SK-N-SH treated with all-trans-retinoic acid at 6 μM for 48 hours (cell line): ENCODE data around the gene RREB1.

Source experiments
- ATAC-seq: fragments of 200-7000 bp; cut with Tn5 transposase; 3 replicates; pipeline ENCODE4 v1.9.1; 2020; ENCODE audit warnings: mild to moderate bottlenecking, moderate library complexity
- ARNTL ChIP-seq: fragments of 450-650 bp; formaldehyde crosslinking; IDR thresholded peaks from 2 replicates; pipeline ENCODE4 v1.5.0; 2020; ENCODE audit warnings: low read depth, mild to moderate bottlenecking, moderate library complexity, borderline replicate concordance
- BACH2 ChIP-seq: fragments of 250-450 bp; sonication (Bioruptor Pico); IDR thresholded peaks from 2 replicates; pipeline ENCODE4 v1.9.0; 2021; ENCODE audit warnings: mild to moderate bottlenecking, borderline replicate concordance
- CSDC2 ChIP-seq: fragments of 250-450 bp; sonication (Bioruptor Pico); IDR thresholded peaks from 2 replicates; pipeline ENCODE4 v1.5.0; 2020; ENCODE audit warnings: mild to moderate bottlenecking, moderate library complexity
- CSRNP3 ChIP-seq: fragments of 250-450 bp; sonication (Bioruptor Pico); IDR thresholded peaks from 2 replicates; pipeline ENCODE4 v1.5.1; 2021; ENCODE audit warnings: mild to moderate bottlenecking, moderate library complexity
- ESRRG ChIP-seq: fragments of 250-450 bp; sonication (Bioruptor Pico); IDR thresholded peaks from 2 replicates; pipeline ENCODE4 v1.6.1; 2021; ENCODE audit warnings: mild to moderate bottlenecking
- GLIS3 ChIP-seq: fragments of 250-450 bp; sonication (Bioruptor Pico); IDR thresholded peaks from 2 replicates; pipeline ENCODE4 v1.5.0; 2020; ENCODE audit warnings: mild to moderate bottlenecking, moderate library complexity
- ISL1 ChIP-seq: fragments of 250-450 bp; sonication (Bioruptor Pico); IDR thresholded peaks from 2 replicates; pipeline ENCODE4 v2.1.2; 2022; ENCODE audit warnings: mild to moderate bottlenecking, moderate library complexity
- OSR1 ChIP-seq: fragments of 250-450 bp; sonication (Bioruptor Pico); IDR thresholded peaks from 2 replicates; pipeline ENCODE4 v1.8.0; 2022; ENCODE audit warnings: moderate library complexity, mild to moderate bottlenecking, inconsistent platforms
- PATZ1 ChIP-seq: fragments of 250-450 bp; sonication (Bioruptor Pico); IDR thresholded peaks from 2 replicates; pipeline ENCODE4 v1.8.0; 2020; ENCODE audit warnings: mild to moderate bottlenecking, moderate library complexity, borderline replicate concordance
- PPARA ChIP-seq: fragments of 250-450 bp; sonication (Bioruptor Pico); IDR thresholded peaks from 2 replicates; pipeline ENCODE4 v1.5.0; 2020; ENCODE audit warnings: mild to moderate bottlenecking, borderline replicate concordance
- RARB ChIP-seq: fragments of 250-450 bp; sonication (Bioruptor Pico); IDR thresholded peaks from 2 replicates; pipeline ENCODE4 v1.8.0; 2021; ENCODE audit warnings: mild to moderate bottlenecking, moderate library complexity
- SNAI2 ChIP-seq: fragments of 250-450 bp; sonication (Bioruptor Pico); IDR thresholded peaks from 2 replicates; pipeline ENCODE4 v1.5.0; 2020; ENCODE audit warnings: mild to moderate bottlenecking, moderate library complexity
- TCF4 ChIP-seq: fragments of 250-450 bp; sonication (Bioruptor Pico); IDR thresholded peaks from 2 replicates; pipeline ENCODE4 v1.8.0; 2021; ENCODE audit warnings: mild to moderate bottlenecking, moderate library complexity, borderline replicate concordance
- TOX ChIP-seq: fragments of 250-450 bp; sonication (Bioruptor Pico); IDR thresholded peaks from 2 replicates; pipeline ENCODE4 v1.8.0; 2021; ENCODE audit warnings: mild to moderate bottlenecking, moderate library complexity, borderline replicate concordance
- TSHZ2 ChIP-seq: fragments of 250-450 bp; sonication (Bioruptor Pico); IDR thresholded peaks from 2 replicates; pipeline ENCODE4 v1.5.0; 2020; ENCODE audit warnings: mild to moderate bottlenecking, moderate library complexity
- ZFP3 ChIP-seq: fragments of 250-450 bp; sonication (Bioruptor Pico); IDR thresholded peaks from 2 replicates; pipeline ENCODE4 v1.5.0; 2020; ENCODE audit warnings: mild to moderate bottlenecking, moderate library complexity
- ZFP30 ChIP-seq: fragments of 450-650 bp; formaldehyde crosslinking; IDR thresholded peaks from 2 replicates; pipeline ENCODE4 v1.5.0; 2022; ENCODE audit warnings: mild to moderate bottlenecking, moderate library complexity
- ZNF565 ChIP-seq: fragments of 450-650 bp; formaldehyde crosslinking; conservative IDR thresholded peaks from 2 replicates; pipeline ENCODE4 v1.5.0; 2020; ENCODE audit warnings: low read depth, mild to moderate bottlenecking, moderate library complexity
- ZNF70 ChIP-seq: fragments of 450-650 bp; formaldehyde crosslinking; IDR thresholded peaks from 2 replicates; pipeline ENCODE4 v1.5.0; 2020; ENCODE audit warnings: mild to moderate bottlenecking, moderate library complexity
- ZNF8 ChIP-seq: fragments of 450-650 bp; formaldehyde crosslinking; IDR thresholded peaks from 2 replicates; pipeline ENCODE4 v1.5.0; 2020; ENCODE audit warnings: mild to moderate bottlenecking, moderate library complexity

RREB1 gene

GRCh38 chr6:7202950-7203349 lies 95.2 kb downstream of the RREB1 start:
- no peak for ATAC-seq
- TF ChIP-seq TCF4 (CRISPR knock-in tag) = no peak
- TF ChIP-seq SNAI2 (CRISPR knock-in tag) = no peak
- no peak for TF ChIP-seq GLIS3 (CRISPR knock-in tag)
- TF ChIP-seq RARB (CRISPR knock-in tag) = no peak
- no peak for TF ChIP-seq ESRRG (CRISPR knock-in tag)
- no peak for TF ChIP-seq ZNF565 (CRISPR knock-in tag)

GRCh38 chr6:7203939-7204338 lies 96.2 kb downstream of the RREB1 start:
- no peak for ATAC-seq

GRCh38 chr6:7204726-7205125 lies 97.0 kb downstream of the RREB1 start:
- TF ChIP-seq TCF4 (CRISPR knock-in tag) (no peak), PATZ1 (CRISPR knock-in tag) (no peak), TOX (CRISPR knock-in tag) (no peak), PPARA (CRISPR knock-in tag) (no peak), ZNF8 (CRISPR knock-in tag) (no peak), ZNF70 (no peak), ZFP3 (no peak), TSHZ2 (no peak), ZNF565 (CRISPR knock-in tag) (no peak), SNAI2 (CRISPR knock-in tag) (no peak), OSR1 (no peak), ZFP30 (CRISPR knock-in tag) (no peak), GLIS3 (CRISPR knock-in tag) (no peak)
- ATAC-seq = no peak

More at GRCh38 chr6:7203939-7204338, 96.2 kb downstream of the RREB1 start:
- TF ChIP-seq ARNTL (CRISPR knock-in tag) (no peak), ISL1 (no peak), TSHZ2 (no peak), BACH2 (CRISPR knock-in tag) (no peak), ZNF70 (no peak), ZFP3 (no peak), CSRNP3 (CRISPR knock-in tag) (no peak), CSDC2 (CRISPR knock-in tag) (no peak), RARB (CRISPR knock-in tag) (no peak), ZFP30 (CRISPR knock-in tag) (no peak), TCF4 (CRISPR knock-in tag) (no peak), PATZ1 (CRISPR knock-in tag) (no peak), ESRRG (CRISPR knock-in tag) (no peak)
